ENCODE data around the gene MACF1. TPM values are rescaled to one million over a fixed set of nuclear protein-coding genes. Genes with fewer than 3 reads are reported as not detected.
A peak's percentile ranks its signal among the peaks of the same experiment; 100 is the strongest.

The MACF1 gene
- total and polyA plus RNA-seq, 8 donors: 49.8 to 161 (median 89.1) TPM

- Histone ChIP-seq H3K27ac (peak overlapping the region in 2 of 4 donors; percentile 30 to 68), H3K36me3 (no peaks in the 10 kb centered on the region), H3K27me3 (no peaks in the 10 kb centered on the region), H3K4me3 (no peak overlapping the region), H3K4me1 (peaks cover under 1 to 24% (median 7%) of the 10 kb centered on the region in 3 donors), H3K9me3 (no peaks in the 10 kb centered on the region)
- intact Hi-C loops (cut with DNase I): no loop called here
- FAIRE-seq: no peak
- peak; percentile 70 to 91 (median 84) for ATAC-seq
- peak in 3 of 6 donors; percentile 21 to 60 (median 55) for DNase-seq
- peak in 2 of 4 donors; percentile 19 to 28 for TF ChIP-seq CTCF (IDR thresholded peaks at IDR 0.05)
- 82 to 85% methylated on average over 4 of the region's 4 CpGs for WGBS, 2 donors
Observed at GRCh38 chr1:39183503-39184353, 20.8 kb upstream of the MACF1 start.

GRCh38 chr1:39184354-39184818 is 20.1 kb upstream of the MACF1 start:
- intact Hi-C loops (cut with DNase I): no loop called here
- H3K9me3 ChIP-seq: no peaks in the 10 kb centered on the region
- DNase-seq (no peak), FAIRE-seq (no peak), ATAC-seq (peak in 2 of 4 donors; percentile 23 to 28)
- WGBS, 2 donors: 92 to 95% methylated on average over 3 of the region's 3 CpGs
- H3K4me3 ChIP-seq: no peak overlapping the region
- no peak for TF ChIP-seq CTCF (IDR thresholded peaks at IDR 0.05)
- peak overlapping the region in 2 of 4 donors; percentile 30 to 68 for H3K27ac ChIP-seq
- H3K36me3 ChIP-seq: no peaks in the 10 kb centered on the region
- H3K27me3 ChIP-seq: no peaks in the 10 kb centered on the region
- H3K4me1 ChIP-seq: peaks cover 0 to 18% (median under 1%) of the 10 kb centered on the region in 3 donors

- Histone ChIP-seq H3K9me3 (no peaks in the 10 kb centered on the region), H3K27me3 (no peaks in the 10 kb centered on the region), H3K4me3 (no peak overlapping the region), H3K4me1 (peaks cover 8 to 28% (median 9%) of the 10 kb centered on the region in 3 donors), H3K27ac (peak overlapping the region in 1 of 4 donors; percentile 15), H3K36me3 (no peaks in the 10 kb centered on the region)
- FAIRE-seq: no peak
- no peak for ATAC-seq
- no peak for TF ChIP-seq CTCF (IDR thresholded peaks at IDR 0.05)
- intact Hi-C loops (cut with DNase I): loop anchor here in 1 of 3 donors (5.0 kb wide), 1 partner anchor 85 kb away; no protein-coding TSS in a partner anchor
- WGBS, 2 donors: 68 to 73% methylated on average over 3 of the region's 3 CpGs
- no peak for DNase-seq
Observed at GRCh38 chr1:39187275-39188046, 17.0 kb upstream of the MACF1 start.

- H3K27me3 ChIP-seq: no peaks in the 10 kb centered on the region
- intact Hi-C loops (cut with DNase I): loop anchor here in 1 of 3 donors (5.0 to 10.0 kb wide), 2 partner anchors 65 to 87 kb away; no protein-coding TSS in a partner anchor
- H3K9me3 ChIP-seq: no peaks in the 10 kb centered on the region
- no peak overlapping the region for H3K4me3 ChIP-seq
- no peak overlapping the region for H3K27ac ChIP-seq
- DNase-seq: no peak
- no peak for FAIRE-seq
- no peak for TF ChIP-seq CTCF (IDR thresholded peaks at IDR 0.05)
- H3K4me1 ChIP-seq: peaks cover 9 to 21% (median 15%) of the 10 kb centered on the region in 3 donors
- 26 to 28% methylated on average over 1 of the region's 1 CpG for WGBS, 2 donors
- no peaks in the 10 kb centered on the region for H3K36me3 ChIP-seq
- no peak for ATAC-seq
Observed at GRCh38 chr1:39189592-39190041, 14.9 kb upstream of the MACF1 start.

Data from pancreas (tissue), 10 donors.